Kidney epithelial cell (primary cell): ENCODE results near the gene WEE2. TPM values are rescaled to one million over a fixed set of nuclear protein-coding genes. Genes with fewer than 3 reads are reported as not detected.

Experiments used
- DNase-seq: peaks from one replicate; pipeline ENCODE4 v3.0.0-alpha.2; 2010; ENCODE audit warnings: low read depth
- H3K27me3 ChIP-seq: 2 replicates; pipeline ENCODE4 v1.6.0; 2011; ENCODE audit warnings: low read length; ENCODE audit not compliant: control insufficient read depth, insufficient read depth
- H3K36me3 ChIP-seq: 2 replicates; pipeline ENCODE4 v1.5.1; 2011; ENCODE audit warnings: low read length; ENCODE audit not compliant: control insufficient read depth, insufficient read depth
- H3K4me3 ChIP-seq: 2 replicates; pipeline ENCODE4 v1.5.1; 2011; ENCODE audit warnings: low read depth, mild to moderate bottlenecking, control low read depth, low read length
- CTCF ChIP-seq: IDR thresholded peaks from 2 replicates; pipeline ENCODE4 v1.5.1; 2011; ENCODE audit warnings: mild to moderate bottlenecking, moderate library complexity, low read length, control low read depth, inconsistent platforms; ENCODE audit not compliant: insufficient read depth, poor library complexity, severe bottlenecking
- total RNA-seq: library from RNA; depleted of rRNA; stranded (reverse); fragments of >200 nt; gene quantifications from 2 replicates; pipeline ENCODE4 v1.2.3, GENCODE V29; 2015

Gene WEE2
- total RNA-seq, 1 donor from 2014 or later: not detected

DNA sequence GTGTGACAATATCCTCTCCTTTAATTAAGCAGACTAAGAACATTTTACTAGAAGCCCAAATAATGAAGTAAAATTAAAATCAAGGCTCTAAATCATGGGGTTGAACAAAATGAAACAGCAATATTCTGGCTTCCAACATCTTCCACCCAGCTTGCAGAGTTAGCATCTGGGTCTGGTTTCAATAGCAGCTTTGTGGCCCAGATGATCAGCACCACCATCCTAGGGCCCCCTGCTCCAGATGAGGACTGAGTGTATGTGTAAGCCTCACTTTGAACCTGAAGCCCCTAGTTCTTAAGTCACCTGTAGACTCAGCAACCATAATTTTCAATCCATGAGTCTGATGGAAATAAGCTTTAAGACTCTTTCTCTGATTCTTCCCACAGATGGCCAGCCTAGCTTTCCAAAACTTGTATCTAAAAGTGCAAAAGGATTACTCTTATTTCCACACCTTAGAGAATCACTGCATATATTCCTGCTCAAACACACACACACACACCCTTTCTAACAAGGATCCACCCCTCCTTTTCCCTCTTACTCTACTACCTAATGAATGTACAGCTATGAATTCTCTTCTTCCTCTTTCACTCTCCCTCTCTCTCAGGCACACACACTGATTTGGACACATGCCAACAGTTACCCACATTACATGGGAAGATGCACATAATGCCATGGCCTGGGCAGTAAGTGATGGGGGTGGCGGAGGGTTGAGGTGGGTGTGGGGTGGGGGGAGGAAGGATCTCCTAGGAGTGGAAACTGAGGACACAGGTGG, 9.7 kb upstream of the WEE2 start:
- no peak for TF ChIP-seq CTCF
- H3K4me3 ChIP-seq: no peak overlapping the region
- H3K27me3 ChIP-seq: no peaks in the 10 kb centered on the region
- DNase-seq: no peak
- H3K36me3 ChIP-seq: no peaks in the 10 kb centered on the region

DNA sequence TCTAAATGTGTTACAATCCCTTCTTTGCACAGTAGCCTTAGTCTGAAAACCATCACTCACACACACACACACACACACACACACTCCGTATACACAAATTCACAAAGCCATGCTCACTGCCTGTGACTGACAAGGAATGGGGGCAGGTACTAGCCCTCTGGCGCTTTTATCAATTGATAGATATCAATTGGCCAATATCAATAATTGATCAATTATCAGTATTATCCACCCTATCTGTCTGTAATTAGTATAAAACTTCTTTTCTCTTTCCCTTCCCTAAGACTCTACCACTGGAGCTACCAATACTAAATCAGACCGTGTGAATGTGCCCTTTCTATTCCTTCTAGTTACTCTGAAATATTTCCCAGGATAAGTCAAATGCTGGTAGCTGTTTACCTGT, 8.3 kb upstream of the WEE2 start:
- H3K4me3 ChIP-seq: no peak overlapping the region
- DNase-seq: no peak
- no peak for TF ChIP-seq CTCF
- no peaks in the 10 kb centered on the region for H3K36me3 ChIP-seq
- H3K27me3 ChIP-seq: no peaks in the 10 kb centered on the region

- no peaks in the 10 kb centered on the region for H3K27me3 ChIP-seq
- DNase-seq: no peak
- no peak overlapping the region for H3K4me3 ChIP-seq
- no peaks in the 10 kb centered on the region for H3K36me3 ChIP-seq
- TF ChIP-seq CTCF: no peak
Observed at GRCh38 chr7:141700296-141700847, 7.8 kb upstream of the WEE2 start.

- Histone ChIP-seq H3K4me3 (peak overlapping the region; percentile 59), H3K27me3 (no peaks in the 10 kb centered on the region), H3K36me3 (no peaks in the 10 kb centered on the region)
- no peak for DNase-seq
- no peak for TF ChIP-seq CTCF
Observed at GRCh38 chr7:141700848-141701371, 7.2 kb upstream of the WEE2 start.

DNA sequence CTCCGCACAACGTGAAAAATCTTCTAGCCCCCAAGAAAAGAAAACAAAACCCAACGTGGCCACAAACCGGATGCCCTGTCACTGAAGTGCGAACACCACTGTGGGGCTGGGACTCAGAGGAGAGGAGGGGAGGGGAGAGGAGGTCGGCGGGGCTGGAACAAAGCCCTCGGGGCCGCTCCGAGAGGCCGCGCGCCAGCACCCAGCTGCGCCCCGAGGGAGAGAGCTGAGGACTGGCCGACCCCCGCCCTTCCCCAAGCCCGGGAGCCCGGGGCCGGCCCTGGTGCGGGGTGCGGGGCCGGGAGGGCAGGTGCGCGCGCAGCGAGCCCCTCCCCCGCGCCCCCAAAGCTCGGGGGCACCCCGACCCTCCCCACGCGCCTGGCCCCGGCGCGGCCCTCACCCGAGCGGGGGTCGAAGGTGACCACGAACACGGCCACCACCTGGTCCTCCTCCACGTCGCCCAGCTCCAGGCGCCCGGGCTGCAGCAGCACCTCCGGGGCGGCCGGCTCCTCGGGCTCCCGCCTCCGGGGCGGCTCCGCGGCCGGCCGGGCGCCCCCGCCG, 6.6 kb upstream of the WEE2 start:
- H3K4me3 ChIP-seq: peak overlapping the region; percentile 59
- H3K27me3 ChIP-seq: no peaks in the 10 kb centered on the region
- TF ChIP-seq CTCF: no peak
- H3K36me3 ChIP-seq: no peaks in the 10 kb centered on the region
- DNase-seq: no peak
